Thoracic aorta (tissue), 2 donors: Measurements from ENCODE around the gene UCP3. TPM values are rescaled to one million over a fixed set of nuclear protein-coding genes. Genes with fewer than 3 reads are reported as not detected.

ENCODE experiments used
- ATAC-seq: fragments of 150-250 bp; one replicate; pipeline ENCODE4 v1.8.0; 2017; ENCODE audit warnings: low read depth; ENCODE audit not compliant: insufficient number of reproducible peaks, low FRiP score
- DNase-seq: peaks from one replicate; pipeline ENCODE4 v3.0.0-alpha.2; 2020; ENCODE audit warnings: low spot score
- H3K27ac ChIP-seq, 2 donors: fragments of 200-600 bp; sonication (generic); 1 replicate in 1 of 2; 2 replicates in 1 of 2; pipeline ENCODE4 v1.5.1; 2016; ENCODE audit warnings: mild to moderate bottlenecking in 2 of 2, moderate library complexity in 2 of 2
- H3K27me3 ChIP-seq: fragments of 200-600 bp; sonication (generic); replicated peaks from 2 replicates; pipeline ENCODE4 v1.6.0; 2016; ENCODE audit warnings: mild to moderate bottlenecking; ENCODE audit not compliant: insufficient read depth
- H3K36me3 ChIP-seq: fragments of 200-600 bp; sonication (generic); one replicate; pipeline ENCODE4 v1.5.1; 2016
- H3K4me1 ChIP-seq, 2 donors: fragments of 200-600 bp; sonication (generic); 1 replicate in 1 of 2; 2 replicates in 1 of 2; pipeline versions ENCODE4 v1.5.1 to v1.6.0; 2016; ENCODE audit warnings: low read depth in 2 of 2, mild to moderate bottlenecking in 1 of 2; ENCODE audit not compliant: control insufficient read depth in 1 of 2
- H3K4me3 ChIP-seq: fragments of 200-600 bp; sonication (generic); 2 replicates; pipeline ENCODE4 v1.5.1; 2016; ENCODE audit warnings: mild to moderate bottlenecking
- H3K9me3 ChIP-seq: fragments of 200-600 bp; sonication (generic); 2 replicates; pipeline ENCODE4 v1.5.1; 2016
- CTCF ChIP-seq: fragments of 200-600 bp; sonication (generic); IDR thresholded peaks from one replicate; pipeline ENCODE4 v1.5.1; 2019; ENCODE audit warnings: antibody characterized with exemption
- total RNA-seq, 2 donors: library from RNA; depleted of rRNA; stranded (reverse); fragments of >200 nt; gene quantifications; one replicate each; pipeline versions ENCODE4 v1.1.0 to v1.2.3, GENCODE V29; 2016

Gene UCP3
- total RNA-seq, 2 donors from 2014 or later, result 0.14 to 13.9 TPM

DNA sequence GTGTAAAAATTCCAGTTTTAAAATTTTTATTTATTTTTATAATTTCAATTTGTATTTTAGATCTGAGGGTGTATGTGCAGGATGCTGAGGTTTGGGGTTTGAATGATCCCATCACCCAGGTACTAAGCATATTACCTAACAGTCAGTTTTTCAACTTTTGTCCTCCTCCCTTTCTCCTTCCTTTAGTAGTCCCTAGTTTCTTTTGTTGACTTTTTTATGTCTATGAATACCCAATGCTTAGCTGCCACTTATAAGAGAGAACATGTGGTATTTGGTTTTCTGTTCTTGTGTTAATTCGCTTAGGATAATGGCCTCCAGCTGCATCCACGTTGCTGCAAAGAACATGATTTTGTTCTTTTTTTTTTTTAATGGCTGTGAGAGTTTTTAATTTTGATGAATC, 35.7 kb upstream of the UCP3 start:
- no peak for TF ChIP-seq CTCF
- ATAC-seq (no peak), DNase-seq (no peak)
- Histone ChIP-seq H3K9me3 (no peaks in the 10 kb centered on the region), H3K4me3 (no peak overlapping the region), H3K27ac (no peak overlapping the region), H3K36me3 (peaks cover 3% of the 10 kb centered on the region), H3K4me1 (no peaks in the 10 kb centered on the region), H3K27me3 (no peaks in the 10 kb centered on the region)

DNA sequence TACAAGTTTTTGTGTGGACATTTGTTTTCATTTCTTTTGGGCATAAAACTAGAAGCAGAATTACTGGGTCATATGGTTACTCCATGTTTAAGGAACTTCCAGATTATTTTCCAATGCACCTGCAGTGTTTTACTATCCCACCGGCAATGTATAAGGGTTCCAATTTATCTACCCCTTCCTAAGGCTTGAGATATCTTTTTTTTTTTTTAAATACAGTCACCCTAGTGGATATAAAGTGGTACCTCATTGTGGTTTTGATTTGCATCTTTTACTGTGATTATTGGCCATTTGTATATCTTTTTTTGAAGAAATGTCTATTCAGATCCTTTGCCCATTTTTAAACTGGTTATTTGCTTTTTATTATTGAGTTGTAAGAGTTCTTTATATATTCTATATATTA, 34.6 kb upstream of the UCP3 start:
- no peaks in the 10 kb centered on the region for H3K27me3 ChIP-seq
- H3K4me1 ChIP-seq, result no peaks in the 10 kb centered on the region
- H3K4me3 ChIP-seq, result no peak overlapping the region
- H3K27ac ChIP-seq, result no peak overlapping the region
- H3K9me3 ChIP-seq, result no peaks in the 10 kb centered on the region
- DNase-seq (no peak), ATAC-seq (no peak)
- no peak for TF ChIP-seq CTCF
- H3K36me3 ChIP-seq, result peaks cover 3% of the 10 kb centered on the region

DNA sequence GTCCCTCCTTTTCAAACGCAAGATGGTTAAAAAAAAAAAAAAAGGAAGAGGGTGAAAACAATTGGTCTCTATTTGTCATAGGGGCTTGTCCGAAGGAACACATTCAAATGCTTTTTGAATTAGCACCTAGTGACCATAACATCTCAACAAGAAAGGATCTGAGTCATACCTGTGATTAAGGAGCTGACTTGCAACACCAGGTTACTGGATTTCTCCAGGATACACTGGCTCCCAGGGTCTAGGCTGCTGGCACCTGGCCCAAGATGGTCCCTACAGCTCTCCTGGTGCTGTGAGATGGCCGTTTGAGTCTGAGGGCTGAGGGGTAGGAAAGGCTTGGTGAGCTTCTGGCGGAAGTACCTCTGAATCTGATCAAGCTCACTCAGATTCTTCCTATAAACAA, 28.4 kb upstream of the UCP3 start:
- DNase-seq (no peak), ATAC-seq (no peak)
- Histone ChIP-seq H3K27ac (no peak overlapping the region), H3K4me3 (no peak overlapping the region), H3K9me3 (no peaks in the 10 kb centered on the region), H3K27me3 (no peaks in the 10 kb centered on the region), H3K36me3 (peaks cover 15% of the 10 kb centered on the region), H3K4me1 (peaks cover 0 to 11% of the 10 kb centered on the region in 2 donors)
- no peak for TF ChIP-seq CTCF

GRCh38 chr11:74035264-74035663, 26.4 kb upstream of the UCP3 start:
- Histone ChIP-seq H3K27ac (no peak overlapping the region), H3K36me3 (peaks cover 16% of the 10 kb centered on the region), H3K4me3 (no peak overlapping the region), H3K4me1 (peaks cover 0 to 11% of the 10 kb centered on the region in 2 donors), H3K9me3 (no peaks in the 10 kb centered on the region), H3K27me3 (no peaks in the 10 kb centered on the region)
- no peak for ATAC-seq
- TF ChIP-seq CTCF, result no peak
- DNase-seq, result no peak

DNA sequence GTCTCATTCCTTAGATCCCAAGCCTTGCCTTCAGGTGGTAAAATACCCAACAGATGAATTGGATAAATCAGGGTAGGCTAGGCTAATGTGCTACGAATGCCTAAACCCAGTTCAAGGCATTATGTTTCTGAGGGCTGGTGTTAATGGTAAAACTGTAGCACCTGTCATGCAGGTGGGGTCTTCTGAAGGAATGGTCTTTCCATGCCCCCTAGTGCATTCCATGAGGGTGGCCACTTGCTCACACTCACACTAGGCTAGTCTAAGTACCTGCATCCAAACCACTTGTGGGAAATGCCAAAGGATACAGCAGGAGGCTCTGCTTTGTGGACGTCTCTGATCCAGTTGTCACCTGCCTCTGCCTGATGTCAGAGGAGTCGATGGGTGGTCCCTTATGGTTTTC, 24.2 kb upstream of the UCP3 start:
- TF ChIP-seq CTCF, result no peak
- no peaks in the 10 kb centered on the region for H3K9me3 ChIP-seq
- DNase-seq, result no peak
- ATAC-seq, result no peak
- no peak overlapping the region for H3K4me3 ChIP-seq
- H3K27ac ChIP-seq, result no peak overlapping the region
- peaks cover 16% of the 10 kb centered on the region for H3K36me3 ChIP-seq
- peaks cover 0 to 11% of the 10 kb centered on the region in 2 donors for H3K4me1 ChIP-seq
- no peaks in the 10 kb centered on the region for H3K27me3 ChIP-seq
